DMS53 (cell line): ENCODE data around the gene HAUS6.
"Not testable (repeated sequence)": the region's sequence is repeated elsewhere in the genome, so short reads cannot be mapped to it uniquely, and the experiment has no call there.

ENCODE experiments used
- DNase-seq: peaks from one replicate; lab custom pipeline; 2025; lab: John Stamatoyannopoulos, UW

Gene HAUS6

GRCh38 chr9:19117039-19117716 is 14.5 kb upstream of the HAUS6 start:
- no peak for DNase-seq

GRCh38 chr9:19116107-19116790 is 13.5 kb upstream of the HAUS6 start:
- DNase-seq: no peak

- no peak for DNase-seq
These were observed 12.1 kb upstream of the HAUS6 start for GRCh38 chr9:19114680-19115270.

GRCh38 chr9:19113964-19114679 is 11.4 kb upstream of the HAUS6 start:
- DNase-seq: no peak

- DNase-seq: not testable (repeated sequence)
These were observed 10.4 kb upstream of the HAUS6 start for GRCh38 chr9:19113064-19113611.

- DNase-seq: no peak
These were observed 5.3 kb upstream of the HAUS6 start for GRCh38 chr9:19108038-19108437.

- DNase-seq: no peak
These were observed 2.0 kb upstream of the HAUS6 start for GRCh38 chr9:19104515-19105282.

GRCh38 chr9:19102181-19102630 is 498 bp downstream of the HAUS6 start:
- DNase-seq: peak; percentile 46

- DNase-seq: no peak
These were observed 1.5 kb downstream of the HAUS6 start for GRCh38 chr9:19101203-19101602.

GRCh38 chr9:19097431-19097830 is 5.3 kb downstream of the HAUS6 start:
- DNase-seq: not testable (repeated sequence)

GRCh38 chr9:19087106-19088000 is 15.4 kb downstream of the HAUS6 start:
- DNase-seq: no peak

- peak; percentile 67 for DNase-seq
These were observed 17.4 kb downstream of the HAUS6 start for GRCh38 chr9:19085295-19085694.

GRCh38 chr9:19074836-19075235 is 27.9 kb downstream of the HAUS6 start:
- DNase-seq: no peak

- no peak for DNase-seq
These were observed 28.5 kb downstream of the HAUS6 start for GRCh38 chr9:19074229-19074628.

GRCh38 chr9:19057033-19057432 is 45.7 kb downstream of the HAUS6 start:
- DNase-seq: no peak

- peak; percentile 31 for DNase-seq
These were observed 51.8 kb downstream of the HAUS6 start for GRCh38 chr9:19050637-19051591.

GRCh38 chr9:19049917-19050636 is 52.6 kb downstream of the HAUS6 start:
- DNase-seq: peak; percentile 49
